ENCODE measurements around the gene ATAD3C. TPM values are rescaled to one million over a fixed set of nuclear protein-coding genes. Genes with fewer than 3 reads are reported as not detected.
A peak's percentile ranks its signal among the peaks of the same experiment; 100 is the strongest.
"Not testable (repeated sequence)": the region's sequence is repeated elsewhere in the genome, so short reads cannot be mapped to it uniquely, and the experiment has no call there.

Gene ATAD3C
- polyA plus RNA-seq, 1 donor, result 1.0 TPM

- no CpG with 5 or more reads among the region's 25 CpGs for WGBS (ENCODE audit: insufficient coverage, low lambda C conversion rate)
- Histone ChIP-seq H3K4me1 (ENCODE audit: control insufficient read depth, insufficient read depth, low read length) (no peaks in the 10 kb centered on the region), H3K27me3 (ENCODE audit: control insufficient read depth, insufficient read depth, low read length) (no peaks in the 10 kb centered on the region), H3K9me3 (ENCODE audit: control insufficient read depth, low read depth, low read length) (peaks cover 16% of the 10 kb centered on the region), H3K36me3 (ENCODE audit: control insufficient read depth, insufficient read depth, low read length) (peaks cover 52% of the 10 kb centered on the region), H3K4me3 (ENCODE audit: low read length) (no peak overlapping the region), H3K27ac (ENCODE audit: low read length) (no peak overlapping the region)
- DNase-seq, result no peak
Measured at GRCh38 chr1:1490633-1491230, 41.2 kb downstream of the ATAD3C start.

DNA sequence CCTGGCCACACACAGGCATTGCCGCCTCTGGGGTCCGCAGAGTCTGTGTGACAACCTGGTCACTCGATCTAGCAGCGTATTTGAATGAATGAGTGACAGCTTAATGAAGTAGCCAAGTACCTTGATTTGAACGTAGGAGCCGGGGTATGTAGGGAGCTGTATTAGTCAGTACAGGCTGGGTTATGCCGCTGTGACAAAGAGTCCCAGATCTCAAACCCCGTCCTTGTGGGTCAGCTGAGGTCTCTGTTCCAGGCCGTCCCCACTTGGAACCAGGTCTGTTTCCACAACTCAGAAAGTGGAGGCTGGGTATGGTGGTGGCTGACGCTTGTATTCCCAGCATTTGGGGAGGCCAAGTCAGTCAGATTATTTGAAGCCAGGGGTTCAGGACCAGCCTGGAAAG is 42.1 kb downstream of the ATAD3C start:
- Histone ChIP-seq H3K36me3 (ENCODE audit: control insufficient read depth, insufficient read depth, low read length) (peaks cover 55% of the 10 kb centered on the region), H3K4me3 (ENCODE audit: low read length) (no peak overlapping the region)

GRCh38 chr1:1494311-1494710 is 44.8 kb downstream of the ATAD3C start:
- Histone ChIP-seq H3K36me3 (ENCODE audit: control insufficient read depth, insufficient read depth, low read length) (peaks cover 39% of the 10 kb centered on the region), H3K9me3 (ENCODE audit: control insufficient read depth, low read depth, low read length) (peaks cover 16% of the 10 kb centered on the region)
- H3K4me1 ChIP-seq (ENCODE audit: control insufficient read depth, insufficient read depth, low read length); H3K27me3 ChIP-seq (ENCODE audit: control insufficient read depth, insufficient read depth, low read length); DNase-seq; H3K4me3 ChIP-seq (ENCODE audit: low read length); H3K27ac ChIP-seq (ENCODE audit: low read length): not testable (repeated sequence)
- no CpG with 5 or more reads among the region's 22 CpGs for WGBS (ENCODE audit: insufficient coverage, low lambda C conversion rate)

More for the DNA sequence above, 42.1 kb downstream of the ATAD3C start:
- H3K9me3 ChIP-seq (ENCODE audit: control insufficient read depth, low read depth, low read length), result peaks cover 16% of the 10 kb centered on the region
- H3K4me1 ChIP-seq (ENCODE audit: control insufficient read depth, insufficient read depth, low read length), result no peaks in the 10 kb centered on the region
- H3K27me3 ChIP-seq (ENCODE audit: control insufficient read depth, insufficient read depth, low read length), result no peaks in the 10 kb centered on the region
- no peak overlapping the region for H3K27ac ChIP-seq (ENCODE audit: low read length)
- DNase-seq, result no peak
- no CpG with 5 or more reads among the region's 10 CpGs for WGBS (ENCODE audit: insufficient coverage, low lambda C conversion rate)

- Histone ChIP-seq H3K9me3 (ENCODE audit: control insufficient read depth, low read depth, low read length) (peaks cover 14% of the 10 kb centered on the region), H3K36me3 (ENCODE audit: control insufficient read depth, insufficient read depth, low read length) (peaks cover 33% of the 10 kb centered on the region)
- H3K4me1 ChIP-seq (ENCODE audit: control insufficient read depth, insufficient read depth, low read length); H3K4me3 ChIP-seq (ENCODE audit: low read length); H3K27me3 ChIP-seq (ENCODE audit: control insufficient read depth, insufficient read depth, low read length); H3K27ac ChIP-seq (ENCODE audit: low read length); DNase-seq: not testable (repeated sequence)
- no CpG with 5 or more reads among the region's 18 CpGs for whole genome bisulfite sequencing (ENCODE audit: insufficient coverage, low lambda C conversion rate)
Measured at GRCh38 chr1:1495461-1495975, 46.0 kb downstream of the ATAD3C start.

DNA sequence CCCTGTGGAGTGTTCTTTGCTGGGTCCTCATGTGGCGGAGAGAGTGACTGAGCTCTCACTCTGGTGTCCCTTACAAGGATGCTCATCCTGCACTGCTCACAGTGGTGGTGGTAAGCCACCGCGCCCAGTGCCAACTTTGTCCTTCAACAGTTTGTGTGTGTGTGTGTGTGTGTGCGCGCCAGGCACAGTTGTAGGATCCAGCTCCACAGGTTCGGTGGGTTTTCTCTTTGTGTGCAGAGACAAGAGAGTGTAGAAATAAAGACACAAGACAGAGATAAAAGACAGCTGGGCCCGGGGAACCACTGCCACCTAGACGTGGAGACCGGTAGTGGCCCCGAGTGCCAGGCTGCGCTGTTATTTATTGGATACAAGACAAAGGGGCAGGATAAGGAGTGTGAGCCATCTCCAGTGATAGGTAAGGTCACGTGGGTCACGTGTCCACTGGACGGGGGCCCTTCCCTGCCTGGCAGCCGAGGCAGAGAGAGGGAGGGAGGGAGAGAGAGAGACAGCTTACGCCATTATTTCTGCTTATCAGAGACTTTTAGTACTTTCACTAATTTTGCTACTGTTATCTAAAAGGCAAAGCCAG is 55.4 kb downstream of the ATAD3C start:
- not testable (repeated sequence) for H3K27me3 ChIP-seq (ENCODE audit: control insufficient read depth, insufficient read depth, low read length); H3K36me3 ChIP-seq (ENCODE audit: control insufficient read depth, insufficient read depth, low read length); H3K27ac ChIP-seq (ENCODE audit: low read length); H3K9me3 ChIP-seq (ENCODE audit: control insufficient read depth, low read depth, low read length); H3K4me3 ChIP-seq (ENCODE audit: low read length); H3K4me1 ChIP-seq (ENCODE audit: control insufficient read depth, insufficient read depth, low read length)
- DNase-seq, result peak; percentile 67 to 77
- no CpG with 5 or more reads among the region's 16 CpGs for WGBS (ENCODE audit: insufficient coverage, low lambda C conversion rate)

DNA sequence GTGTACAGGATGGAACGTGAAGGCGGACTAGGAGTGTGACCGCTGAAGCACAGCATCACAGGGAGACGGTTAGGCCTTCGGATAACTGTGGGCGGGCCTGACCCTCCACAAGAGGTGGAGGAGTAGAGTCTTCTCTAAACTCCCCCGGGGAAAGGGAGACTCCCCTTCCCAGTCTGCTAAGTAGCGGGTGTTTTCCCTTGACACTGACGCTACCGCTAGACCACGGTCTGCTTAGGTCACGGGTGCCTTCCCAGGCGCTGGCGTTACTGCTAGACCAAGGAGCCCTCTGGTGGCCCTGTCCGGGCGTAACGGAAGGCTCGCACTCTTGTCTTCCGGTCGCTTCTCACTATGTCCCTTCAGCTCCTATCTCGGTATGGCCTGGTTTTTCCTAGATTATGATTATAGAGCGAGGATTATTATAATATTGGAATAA is 55.9 kb downstream of the ATAD3C start:
- H3K27me3 ChIP-seq (ENCODE audit: control insufficient read depth, insufficient read depth, low read length); H3K36me3 ChIP-seq (ENCODE audit: control insufficient read depth, insufficient read depth, low read length); H3K4me1 ChIP-seq (ENCODE audit: control insufficient read depth, insufficient read depth, low read length); H3K4me3 ChIP-seq (ENCODE audit: low read length); H3K27ac ChIP-seq (ENCODE audit: low read length); H3K9me3 ChIP-seq (ENCODE audit: control insufficient read depth, low read depth, low read length); DNase-seq: not testable (repeated sequence)
- no CpG with 5 or more reads among the region's 22 CpGs for WGBS (ENCODE audit: insufficient coverage, low lambda C conversion rate)

- not testable (repeated sequence) for H3K27me3 ChIP-seq (ENCODE audit: control insufficient read depth, insufficient read depth, low read length); H3K27ac ChIP-seq (ENCODE audit: low read length); H3K36me3 ChIP-seq (ENCODE audit: control insufficient read depth, insufficient read depth, low read length); H3K4me3 ChIP-seq (ENCODE audit: low read length); DNase-seq; H3K9me3 ChIP-seq (ENCODE audit: control insufficient read depth, low read depth, low read length)
- no CpG with 5 or more reads among the region's 5 CpGs for WGBS (ENCODE audit: insufficient coverage, low lambda C conversion rate)
- H3K4me1 ChIP-seq (ENCODE audit: control insufficient read depth, insufficient read depth, low read length), result peaks cover 11% of the 10 kb centered on the region
Measured at GRCh38 chr1:1505801-1506200, 56.3 kb downstream of the ATAD3C start.

DNA sequence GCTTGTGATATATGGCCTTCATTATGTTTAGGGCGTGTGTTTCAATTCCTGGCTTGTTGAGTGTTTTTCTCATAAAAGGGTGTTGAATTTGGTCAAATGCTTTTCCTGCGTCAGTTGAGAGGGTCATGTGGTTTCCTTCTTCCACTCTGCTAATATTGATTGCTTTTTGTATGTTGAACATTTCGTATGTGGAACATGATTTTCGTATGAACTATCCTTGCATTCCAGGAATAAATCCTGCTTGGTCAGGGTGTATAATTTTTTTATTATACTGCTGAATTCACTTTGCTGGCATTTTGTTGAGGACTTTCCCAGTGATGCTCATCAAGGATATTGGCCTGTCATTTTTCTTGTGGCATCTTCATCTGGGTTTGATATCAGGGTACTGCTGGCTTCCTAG is 57.8 kb downstream of the ATAD3C start:
- no peak for DNase-seq
- no peak overlapping the region for H3K4me3 ChIP-seq (ENCODE audit: low read length)
- H3K9me3 ChIP-seq (ENCODE audit: control insufficient read depth, low read depth, low read length), result no peaks in the 10 kb centered on the region
- H3K4me1 ChIP-seq (ENCODE audit: control insufficient read depth, insufficient read depth, low read length), result peaks cover 14% of the 10 kb centered on the region
- H3K36me3 ChIP-seq (ENCODE audit: control insufficient read depth, insufficient read depth, low read length), result no peaks in the 10 kb centered on the region
- H3K27me3 ChIP-seq (ENCODE audit: control insufficient read depth, insufficient read depth, low read length), result no peaks in the 10 kb centered on the region
- H3K27ac ChIP-seq (ENCODE audit: low read length), result no peak overlapping the region
- 100% methylated on average over 1 of the region's 4 CpGs for WGBS (ENCODE audit: insufficient coverage, low lambda C conversion rate)

GRCh38 chr1:1508775-1509464 is 59.4 kb downstream of the ATAD3C start:
- H3K27me3 ChIP-seq (ENCODE audit: control insufficient read depth, insufficient read depth, low read length); H3K9me3 ChIP-seq (ENCODE audit: control insufficient read depth, low read depth, low read length); H3K4me3 ChIP-seq (ENCODE audit: low read length); H3K27ac ChIP-seq (ENCODE audit: low read length); H3K36me3 ChIP-seq (ENCODE audit: control insufficient read depth, insufficient read depth, low read length); DNase-seq: not testable (repeated sequence)
- WGBS (ENCODE audit: insufficient coverage, low lambda C conversion rate), result no CpG with 5 or more reads among the region's 34 CpGs
- peaks cover 14% of the 10 kb centered on the region for H3K4me1 ChIP-seq (ENCODE audit: control insufficient read depth, insufficient read depth, low read length)

DNA sequence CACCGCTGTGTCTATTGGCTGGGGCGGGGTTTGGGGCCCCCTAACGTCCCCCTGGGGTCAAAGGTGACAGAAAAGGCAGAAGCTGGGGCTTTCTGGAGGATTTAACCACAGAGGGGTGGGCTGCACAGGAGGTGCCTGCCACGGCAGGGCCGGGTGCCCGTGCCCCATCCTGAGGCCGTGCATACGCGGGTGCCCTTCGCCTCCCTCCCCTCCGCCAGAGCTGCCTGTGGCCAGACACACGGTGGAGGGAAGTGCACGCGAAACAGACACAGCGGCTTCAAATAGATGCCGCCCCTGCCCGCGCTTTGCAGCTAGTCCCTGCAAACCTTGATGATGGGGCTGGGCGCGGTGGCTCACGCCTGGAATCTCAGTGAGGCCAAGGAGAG is 60.0 kb downstream of the ATAD3C start:
- not testable (repeated sequence) for H3K36me3 ChIP-seq (ENCODE audit: control insufficient read depth, insufficient read depth, low read length); H3K27ac ChIP-seq (ENCODE audit: low read length); H3K9me3 ChIP-seq (ENCODE audit: control insufficient read depth, low read depth, low read length); H3K4me3 ChIP-seq (ENCODE audit: low read length); H3K27me3 ChIP-seq (ENCODE audit: control insufficient read depth, insufficient read depth, low read length); DNase-seq
- peaks cover 14% of the 10 kb centered on the region for H3K4me1 ChIP-seq (ENCODE audit: control insufficient read depth, insufficient read depth, low read length)
- no CpG with 5 or more reads among the region's 21 CpGs for WGBS (ENCODE audit: insufficient coverage, low lambda C conversion rate)
